Measurements from ENCODE around the gene CMBL.
"Not testable (repeated sequence)": the region's sequence is repeated elsewhere in the genome, so short reads cannot be mapped to it uniquely, and the experiment has no call there.

CMBL gene

GRCh38 chr5:10253390-10253789 lies 54.3 kb downstream of the CMBL start:
- no peak for DNase-seq

GRCh38 chr5:10251405-10251804 lies 56.3 kb downstream of the CMBL start:
- no peak for DNase-seq

- no peak for DNase-seq
Measured at GRCh38 chr5:10250806-10251276, 56.9 kb downstream of the CMBL start.

- peak; percentile 99 to 100 (median 100) for DNase-seq
Measured at GRCh38 chr5:10249948-10250805, 57.5 kb downstream of the CMBL start, which contains the start of gene CCT5. Gene CCT5 (plus strand): TSS chr5:10250280. CDS start chr5:10250341, 61 bp downstream.

DNA sequence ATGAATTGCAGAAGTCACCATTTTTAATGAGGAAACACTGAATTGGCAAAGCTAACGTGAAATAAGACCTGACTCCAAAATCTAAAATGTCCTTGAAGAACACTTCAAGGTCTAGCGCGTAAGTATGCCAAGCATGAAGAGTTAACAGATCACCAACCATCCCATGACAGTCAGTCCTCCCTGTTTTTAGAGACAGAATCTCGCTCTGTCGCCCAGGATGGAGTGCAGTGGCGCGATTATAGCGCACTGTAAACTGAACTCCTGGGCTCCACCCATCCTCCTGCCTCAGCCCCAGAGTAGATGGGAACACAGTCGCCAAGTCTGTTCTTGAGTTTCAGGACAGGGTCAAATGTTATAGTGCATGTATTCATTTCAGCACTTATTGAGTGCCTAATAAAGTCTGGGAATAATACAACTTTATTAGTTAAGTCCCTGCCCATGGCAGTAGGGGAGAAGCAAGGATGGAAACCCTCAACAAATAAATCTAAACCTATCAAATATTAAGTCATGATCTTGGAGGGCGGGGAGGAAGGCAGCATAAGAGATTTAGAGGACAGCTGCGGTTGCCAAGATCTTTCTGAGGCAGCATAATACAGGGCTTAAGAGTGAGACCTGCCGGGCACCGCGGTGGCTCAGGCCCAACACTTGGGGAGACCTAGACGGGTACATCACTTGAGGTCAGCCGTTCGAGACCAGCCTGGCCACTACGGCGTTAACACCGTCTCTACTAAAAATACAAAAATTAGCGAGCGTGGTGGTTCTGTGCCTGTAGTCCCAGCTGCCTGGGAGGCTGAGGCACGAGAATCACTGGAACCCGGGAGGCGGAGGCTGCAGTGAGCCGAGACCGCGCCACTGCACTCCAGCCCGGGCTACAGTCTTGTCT lies 59.1 kb downstream of the CMBL start:
- DNase-seq, result no peak

DNA sequence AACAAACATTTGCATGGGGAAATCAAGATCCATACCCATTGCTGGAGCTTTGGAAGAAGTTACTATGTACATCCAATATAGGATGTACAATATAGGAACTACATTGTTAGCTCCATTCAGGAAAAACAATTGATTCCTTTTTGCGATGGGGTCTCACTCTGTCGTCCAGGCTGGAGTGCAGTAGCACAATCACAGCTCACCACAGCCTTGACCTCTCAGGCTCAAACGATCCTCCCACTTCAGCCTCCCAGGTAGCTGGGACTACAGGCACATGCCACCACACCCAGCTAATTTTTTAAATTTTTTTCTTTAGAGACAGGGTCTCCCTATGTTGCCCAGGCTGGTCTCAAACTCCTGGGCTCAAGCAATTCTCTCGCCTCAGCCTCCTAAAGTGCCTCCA lies 60.5 kb downstream of the CMBL start:
- not testable (repeated sequence) for DNase-seq

DNA sequence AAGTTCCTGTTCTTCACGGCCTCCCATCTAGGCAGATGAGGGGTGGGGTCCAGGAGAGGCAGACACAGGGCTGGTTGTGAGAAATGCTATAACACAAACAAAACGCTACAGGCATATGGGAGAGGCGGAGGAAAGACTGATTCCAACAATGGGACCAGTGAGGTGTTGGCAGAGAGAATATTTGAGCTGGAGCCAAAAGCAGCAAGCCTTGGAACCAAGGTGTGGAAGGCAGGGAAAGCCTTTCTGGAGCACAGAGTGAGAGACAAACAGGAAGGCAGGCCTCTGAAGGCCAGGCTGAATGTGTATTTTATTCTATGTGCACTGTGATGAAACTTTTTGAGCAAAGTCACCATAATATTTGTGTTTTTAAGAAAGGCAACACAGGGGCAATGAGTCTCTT lies 60.9 kb downstream of the CMBL start:
- DNase-seq, result no peak

GRCh38 chr5:10244342-10244944 lies 63.3 kb downstream of the CMBL start:
- no peak for DNase-seq

DNA sequence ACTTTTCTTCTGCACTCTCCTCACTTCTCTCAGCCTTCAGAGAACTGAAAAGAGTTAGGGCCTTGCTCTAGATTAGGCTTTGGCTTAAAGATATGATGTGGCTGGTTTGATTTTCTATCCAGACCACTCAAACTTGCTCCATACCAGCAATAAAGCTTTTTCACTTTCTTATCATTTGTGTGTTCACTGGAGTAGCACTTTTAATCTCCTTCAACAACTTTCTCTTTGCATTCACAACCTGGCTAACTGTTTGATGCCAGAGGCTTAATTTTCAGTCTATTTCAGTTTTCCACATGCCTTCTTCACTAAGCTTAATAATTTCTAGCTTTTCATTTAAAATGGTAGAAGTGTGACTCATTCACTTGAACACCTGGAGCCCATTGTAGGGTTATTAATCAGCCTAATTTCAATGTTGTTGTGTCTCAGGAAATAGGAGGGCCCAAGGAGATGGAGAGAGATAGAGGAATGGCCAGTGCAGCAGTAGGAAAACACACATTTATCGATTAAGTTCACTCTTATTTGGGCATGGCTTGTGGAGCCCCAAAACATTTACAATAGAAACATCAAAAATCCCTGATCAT lies 64.0 kb downstream of the CMBL start:
- DNase-seq, result no peak

DNA sequence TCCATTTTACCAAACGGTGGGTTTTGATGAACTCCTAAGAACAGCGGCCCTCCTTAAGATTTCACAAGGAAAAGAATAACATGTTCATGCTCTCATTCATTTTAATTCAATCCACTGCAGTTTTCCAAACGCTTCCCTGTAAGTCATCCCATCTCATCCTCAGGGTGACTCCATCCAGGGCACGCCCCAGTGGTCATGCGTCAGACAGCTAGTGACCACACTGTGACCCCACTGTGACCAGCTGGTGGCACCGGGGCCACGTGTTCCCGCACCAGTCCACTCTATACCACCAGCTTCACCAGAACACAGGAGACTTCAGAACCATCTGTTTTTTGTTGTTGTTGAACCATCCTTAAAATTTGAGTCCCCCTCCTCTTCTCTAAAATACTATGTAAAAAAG lies 72.4 kb downstream of the CMBL start:
- no peak for DNase-seq

DNA sequence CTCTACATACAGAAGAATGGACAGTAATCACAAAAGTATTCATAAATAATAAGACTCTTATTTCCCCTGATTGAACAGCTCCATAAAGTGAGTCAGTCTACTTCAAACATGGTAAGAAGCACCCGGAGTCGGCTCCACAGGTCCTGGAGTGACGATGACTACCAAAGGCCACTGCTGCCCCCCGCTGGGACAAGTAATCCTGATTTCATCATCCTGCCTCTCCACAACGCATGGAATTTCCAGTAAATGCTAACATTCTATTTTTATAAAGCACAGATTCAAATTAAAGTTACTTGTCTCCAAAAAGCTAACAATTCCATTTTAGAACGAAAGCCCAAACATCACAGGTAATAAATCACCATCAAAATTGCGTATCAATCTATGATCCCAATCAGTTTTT lies 74.2 kb downstream of the CMBL start:
- peak in 2 of 3 experiments; percentile 26 to 60 for DNase-seq

- no peak for DNase-seq
Measured at GRCh38 chr5:10233011-10233410, 74.7 kb downstream of the CMBL start.

- DNase-seq, result no peak
Measured at GRCh38 chr5:10232386-10232785, 75.3 kb downstream of the CMBL start.

DNA sequence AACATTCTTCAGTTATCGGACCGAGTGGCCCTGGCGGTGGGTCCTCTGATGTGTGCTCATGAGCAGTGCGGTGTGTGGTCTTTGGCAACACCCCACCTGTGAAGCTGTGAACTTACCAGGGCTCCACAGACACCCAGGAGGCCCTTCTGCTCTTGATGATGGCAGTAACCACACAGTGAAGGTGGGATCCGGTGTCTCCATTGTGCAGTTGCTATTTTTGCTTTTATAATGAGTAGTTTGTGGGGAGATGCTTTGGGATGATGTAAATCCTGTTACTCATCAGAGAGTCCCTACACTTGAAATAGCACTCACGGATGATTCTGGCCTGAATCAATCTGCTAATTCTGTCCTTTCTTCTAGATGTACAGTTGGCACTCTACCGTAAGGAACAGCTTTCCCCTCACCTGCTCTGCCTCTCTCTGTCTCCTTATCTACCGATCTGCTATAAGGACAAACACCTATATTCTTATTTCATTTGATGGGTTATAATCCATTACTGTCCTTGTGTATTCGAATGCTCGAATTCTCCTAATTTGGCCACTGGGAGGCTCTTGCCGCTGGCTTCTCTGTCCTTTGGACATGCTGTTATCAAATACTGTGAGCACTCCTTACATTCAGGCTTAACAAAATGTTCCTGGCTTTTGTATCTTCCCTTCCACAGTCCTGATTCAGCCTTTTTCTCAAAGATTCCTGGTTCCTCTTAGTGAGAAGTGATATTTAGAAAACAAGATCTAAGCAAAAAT lies 78.2 kb downstream of the CMBL start:
- DNase-seq, result peak in 1 of 3 experiments; percentile 18

GRCh38 chr5:10228288-10228687 lies 79.4 kb downstream of the CMBL start:
- no peak for DNase-seq

Data from NCI-H1417 (cell line).